K562 (cell line): ENCODE data around the gene CDKN1C. TPM values are rescaled to one million over a fixed set of nuclear protein-coding genes. Genes with fewer than 3 reads are reported as not detected.

Source experiments
- HLTF ChIP-seq: fragments of 450-650 bp; IDR thresholded peaks from 2 replicates; pipeline ENCODE4 v1.6.1; 2016
- KLF10 ChIP-seq: fragments of 250-450 bp; sonication (Bioruptor Pico); IDR thresholded peaks from 2 replicates; pipeline ENCODE4 v1.6.1; 2021; ENCODE audit warnings: matching md5 sums
- LEF1 ChIP-seq: fragments of 450-650 bp; IDR thresholded peaks from 2 replicates; pipeline ENCODE4 v1.6.1; 2016; ENCODE audit warnings: mild to moderate bottlenecking
- MAFG ChIP-seq: fragments of 450-650 bp; conservative IDR thresholded peaks from 2 replicates; pipeline ENCODE4 v1.6.1; 2016; ENCODE audit warnings: missing genetic modification characterization, missing compliant biosample characterization
- POLR2H ChIP-seq: IDR thresholded peaks from 2 replicates; pipeline ENCODE4 v1.6.1; 2016; ENCODE audit warnings: missing genetic modification characterization, low read depth, mild to moderate bottlenecking, control low read depth, missing compliant biosample characterization, moderate library complexity
- ZBTB8A ChIP-seq: fragments of 450-650 bp; IDR thresholded peaks from 2 replicates; pipeline ENCODE4 v1.6.1; 2018; ENCODE audit warnings: mild to moderate bottlenecking, moderate library complexity; ENCODE audit not compliant: partially characterized antibody
- ZNF263 ChIP-seq: sonication (generic); formaldehyde crosslinking; IDR thresholded peaks from 2 replicates; pipeline ENCODE4 v1.8.0; 2022; ENCODE audit warnings: mild to moderate bottlenecking, missing genetic modification reagents, borderline replicate concordance
- ZNF274 ChIP-seq: IDR thresholded peaks from 2 replicates; pipeline ENCODE4 v1.6.1; 2011; ENCODE audit warnings: low read depth, mild to moderate bottlenecking, low read length, moderate library complexity, borderline replicate concordance
- ZNF644 ChIP-seq: fragments of 200-800 bp; sonication (Bioruptor generic); IDR thresholded peaks from 2 replicates; pipeline ENCODE4 v1.6.1; 2016; ENCODE audit warnings: low read depth, missing genetic modification characterization, missing compliant biosample characterization
- polyA plus RNA-seq, 8 experiments: library from polyadenylated mRNA; depleted of rRNA in 4 of 8; stranded (reverse) in 5 of 8; unstranded in 3 of 8; fragments of >200 nt; fragmentation: Nextera tagmentation in 2 of 8; fragmentation: Illumina TruSeq in 1 of 8; extraction: Ambion mirVana in 2 of 8; extraction: Trizol in 1 of 8; gene quantifications; 2 replicates each; pipeline versions ENCODE4 v1.2.1 to v1.2.3, GENCODE V29; 2011 to 2014; ENCODE audit warnings: inconsistent platforms in 1 of 8, missing spikeins in 1 of 8
- total RNA-seq, 7 experiments: library from RNA; depleted of rRNA in 6 of 7; stranded (reverse); fragments of >200 nt in 6 of 7; fragmentation: Illumina TruSeq in 2 of 7; extraction: Trizol in 2 of 7; gene quantifications; 2 replicates each; pipeline versions ENCODE4 v1.2.1 to v1.2.3, GENCODE V29; 2011 to 2021; ENCODE audit warnings: low replicate concordance in 1 of 7
- TF ChIP-seq, protein P1 (sequence below): fragments of 250-450 bp; sonication (Bioruptor Pico); IDR thresholded peaks from 2 replicates; pipeline ENCODE4 v1.8.0; 2022; ENCODE audit warnings: moderate library complexity, mild to moderate bottlenecking, inconsistent platforms
- TF ChIP-seq, protein P2 (sequence below): fragments of 450-650 bp; IDR thresholded peaks from 2 replicates; pipeline ENCODE4 v1.6.1; 2018; ENCODE audit not compliant: partially characterized antibody
- TF ChIP-seq, protein P3 (sequence below): fragments of 250-450 bp; sonication (Bioruptor Pico); IDR thresholded peaks from 2 replicates; pipeline ENCODE4 v1.9.0; 2021; ENCODE audit warnings: mild to moderate bottlenecking, inconsistent platforms
- TF ChIP-seq, protein P4 (sequence below): sonication (generic); formaldehyde crosslinking; IDR thresholded peaks from 2 replicates; pipeline ENCODE4 v1.8.1; 2023; ENCODE audit warnings: missing genetic modification reagents, mild to moderate bottlenecking, borderline replicate concordance
- TF ChIP-seq, protein P5 (sequence below): fragments of 200-800 bp; sonication (Bioruptor generic); IDR thresholded peaks from 2 replicates; pipeline ENCODE4 v1.6.1; 2017; ENCODE audit warnings: missing genetic modification characterization, missing compliant biosample characterization

The CDKN1C gene
- total and polyA plus RNA-seq, 9 of the 15 experiments (the other 6 are each of a cell fraction or from before 2014, with no cell fraction given), result 2.8 to 21.1 (median 9.3) TPM

DNA sequence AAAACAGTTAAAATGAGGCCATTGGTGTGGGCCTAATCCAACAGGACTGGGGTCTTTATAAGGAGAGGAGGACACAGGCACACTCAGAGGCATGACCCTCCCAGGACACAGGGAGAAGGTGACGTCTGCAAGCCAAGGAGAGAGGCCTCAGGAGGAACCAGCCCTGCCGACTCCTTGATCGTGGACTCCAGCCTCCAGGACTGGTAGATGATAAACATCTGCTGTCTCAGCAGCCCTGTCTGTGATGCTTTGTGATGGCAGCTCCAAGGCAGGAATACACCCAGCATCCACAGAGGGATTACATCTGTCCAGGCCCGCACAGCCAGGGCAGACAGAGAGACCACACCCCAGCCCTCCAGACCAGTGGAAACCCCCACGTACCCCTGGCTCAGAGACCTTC lies 18.4 kb downstream of the CDKN1C start (continued):
- 0 out of 2 replicates have a peak, but pooled peaks have one; percentile 19 for TF ChIP-seq MAFG (tag)
- TF ChIP-seq ZNF263 (CRISPR knock-in tag), result no peak
- TF ChIP-seq KLF10 (CRISPR knock-in tag), result no peak
- TF ChIP-seq, protein P1, sequence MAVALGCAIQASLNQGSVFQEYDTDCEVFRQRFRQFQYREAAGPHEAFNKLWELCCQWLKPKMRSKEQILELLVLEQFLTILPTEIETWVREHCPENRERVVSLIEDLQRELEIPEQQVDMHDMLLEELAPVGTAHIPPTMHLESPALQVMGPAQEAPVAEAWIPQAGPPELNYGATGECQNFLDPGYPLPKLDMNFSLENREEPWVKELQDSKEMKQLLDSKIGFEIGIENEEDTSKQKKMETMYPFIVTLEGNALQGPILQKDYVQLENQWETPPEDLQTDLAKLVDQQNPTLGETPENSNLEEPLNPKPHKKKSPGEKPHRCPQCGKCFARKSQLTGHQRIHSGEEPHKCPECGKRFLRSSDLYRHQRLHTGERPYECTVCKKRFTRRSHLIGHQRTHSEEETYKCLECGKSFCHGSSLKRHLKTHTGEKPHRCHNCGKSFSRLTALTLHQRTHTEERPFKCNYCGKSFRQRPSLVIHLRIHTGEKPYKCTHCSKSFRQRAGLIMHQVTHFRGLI, result no peak
- no peak for TF ChIP-seq HLTF
- TF ChIP-seq, protein P2, sequence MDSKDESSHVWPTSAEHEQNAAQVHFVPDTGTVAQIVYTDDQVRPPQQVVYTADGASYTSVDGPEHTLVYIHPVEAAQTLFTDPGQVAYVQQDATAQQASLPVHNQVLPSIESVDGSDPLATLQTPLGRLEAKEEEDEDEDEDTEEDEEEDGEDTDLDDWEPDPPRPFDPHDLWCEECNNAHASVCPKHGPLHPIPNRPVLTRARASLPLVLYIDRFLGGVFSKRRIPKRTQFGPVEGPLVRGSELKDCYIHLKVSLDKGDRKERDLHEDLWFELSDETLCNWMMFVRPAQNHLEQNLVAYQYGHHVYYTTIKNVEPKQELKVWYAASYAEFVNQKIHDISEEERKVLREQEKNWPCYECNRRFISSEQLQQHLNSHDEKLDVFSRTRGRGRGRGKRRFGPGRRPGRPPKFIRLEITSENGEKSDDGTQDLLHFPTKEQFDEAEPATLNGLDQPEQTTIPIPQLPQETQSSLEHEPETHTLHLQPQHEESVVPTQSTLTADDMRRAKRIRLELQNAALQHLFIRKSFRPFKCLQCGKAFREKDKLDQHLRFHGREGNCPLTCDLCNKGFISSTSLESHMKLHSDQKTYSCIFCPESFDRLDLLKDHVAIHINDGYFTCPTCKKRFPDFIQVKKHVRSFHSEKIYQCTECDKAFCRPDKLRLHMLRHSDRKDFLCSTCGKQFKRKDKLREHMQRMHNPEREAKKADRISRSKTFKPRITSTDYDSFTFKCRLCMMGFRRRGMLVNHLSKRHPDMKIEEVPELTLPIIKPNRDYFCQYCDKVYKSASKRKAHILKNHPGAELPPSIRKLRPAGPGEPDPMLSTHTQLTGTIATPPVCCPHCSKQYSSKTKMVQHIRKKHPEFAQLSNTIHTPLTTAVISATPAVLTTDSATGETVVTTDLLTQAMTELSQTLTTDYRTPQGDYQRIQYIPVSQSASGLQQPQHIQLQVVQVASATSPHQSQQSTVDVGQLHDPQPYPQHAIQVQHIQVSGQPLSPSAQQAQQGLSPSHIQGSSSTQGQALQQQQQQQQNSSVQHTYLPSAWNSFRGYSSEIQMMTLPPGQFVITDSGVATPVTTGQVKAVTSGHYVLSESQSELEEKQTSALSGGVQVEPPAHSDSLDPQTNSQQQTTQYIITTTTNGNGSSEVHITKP, result no peak
- TF ChIP-seq ZNF274, result no peak
- TF ChIP-seq POLR2H (tag), result no peak
- TF ChIP-seq, protein P3, sequence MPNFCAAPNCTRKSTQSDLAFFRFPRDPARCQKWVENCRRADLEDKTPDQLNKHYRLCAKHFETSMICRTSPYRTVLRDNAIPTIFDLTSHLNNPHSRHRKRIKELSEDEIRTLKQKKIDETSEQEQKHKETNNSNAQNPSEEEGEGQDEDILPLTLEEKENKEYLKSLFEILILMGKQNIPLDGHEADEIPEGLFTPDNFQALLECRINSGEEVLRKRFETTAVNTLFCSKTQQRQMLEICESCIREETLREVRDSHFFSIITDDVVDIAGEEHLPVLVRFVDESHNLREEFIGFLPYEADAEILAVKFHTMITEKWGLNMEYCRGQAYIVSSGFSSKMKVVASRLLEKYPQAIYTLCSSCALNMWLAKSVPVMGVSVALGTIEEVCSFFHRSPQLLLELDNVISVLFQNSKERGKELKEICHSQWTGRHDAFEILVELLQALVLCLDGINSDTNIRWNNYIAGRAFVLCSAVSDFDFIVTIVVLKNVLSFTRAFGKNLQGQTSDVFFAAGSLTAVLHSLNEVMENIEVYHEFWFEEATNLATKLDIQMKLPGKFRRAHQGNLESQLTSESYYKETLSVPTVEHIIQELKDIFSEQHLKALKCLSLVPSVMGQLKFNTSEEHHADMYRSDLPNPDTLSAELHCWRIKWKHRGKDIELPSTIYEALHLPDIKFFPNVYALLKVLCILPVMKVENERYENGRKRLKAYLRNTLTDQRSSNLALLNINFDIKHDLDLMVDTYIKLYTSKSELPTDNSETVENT (CRISPR knock-in tag), result no peak
- TF ChIP-seq, protein P4, sequence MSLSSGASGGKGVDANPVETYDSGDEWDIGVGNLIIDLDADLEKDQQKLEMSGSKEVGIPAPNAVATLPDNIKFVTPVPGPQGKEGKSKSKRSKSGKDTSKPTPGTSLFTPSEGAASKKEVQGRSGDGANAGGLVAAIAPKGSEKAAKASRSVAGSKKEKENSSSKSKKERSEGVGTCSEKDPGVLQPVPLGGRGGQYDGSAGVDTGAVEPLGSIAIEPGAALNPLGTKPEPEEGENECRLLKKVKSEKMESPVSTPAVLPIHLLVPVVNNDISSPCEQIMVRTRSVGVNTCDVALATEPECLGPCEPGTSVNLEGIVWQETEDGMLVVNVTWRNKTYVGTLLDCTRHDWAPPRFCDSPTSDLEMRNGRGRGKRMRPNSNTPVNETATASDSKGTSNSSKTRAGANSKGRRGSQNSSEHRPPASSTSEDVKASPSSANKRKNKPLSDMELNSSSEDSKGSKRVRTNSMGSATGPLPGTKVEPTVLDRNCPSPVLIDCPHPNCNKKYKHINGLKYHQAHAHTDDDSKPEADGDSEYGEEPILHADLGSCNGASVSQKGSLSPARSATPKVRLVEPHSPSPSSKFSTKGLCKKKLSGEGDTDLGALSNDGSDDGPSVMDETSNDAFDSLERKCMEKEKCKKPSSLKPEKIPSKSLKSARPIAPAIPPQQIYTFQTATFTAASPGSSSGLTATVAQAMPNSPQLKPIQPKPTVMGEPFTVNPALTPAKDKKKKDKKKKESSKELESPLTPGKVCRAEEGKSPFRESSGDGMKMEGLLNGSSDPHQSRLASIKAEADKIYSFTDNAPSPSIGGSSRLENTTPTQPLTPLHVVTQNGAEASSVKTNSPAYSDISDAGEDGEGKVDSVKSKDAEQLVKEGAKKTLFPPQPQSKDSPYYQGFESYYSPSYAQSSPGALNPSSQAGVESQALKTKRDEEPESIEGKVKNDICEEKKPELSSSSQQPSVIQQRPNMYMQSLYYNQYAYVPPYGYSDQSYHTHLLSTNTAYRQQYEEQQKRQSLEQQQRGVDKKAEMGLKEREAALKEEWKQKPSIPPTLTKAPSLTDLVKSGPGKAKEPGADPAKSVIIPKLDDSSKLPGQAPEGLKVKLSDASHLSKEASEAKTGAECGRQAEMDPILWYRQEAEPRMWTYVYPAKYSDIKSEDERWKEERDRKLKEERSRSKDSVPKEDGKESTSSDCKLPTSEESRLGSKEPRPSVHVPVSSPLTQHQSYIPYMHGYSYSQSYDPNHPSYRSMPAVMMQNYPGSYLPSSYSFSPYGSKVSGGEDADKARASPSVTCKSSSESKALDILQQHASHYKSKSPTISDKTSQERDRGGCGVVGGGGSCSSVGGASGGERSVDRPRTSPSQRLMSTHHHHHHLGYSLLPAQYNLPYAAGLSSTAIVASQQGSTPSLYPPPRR, result no peak
- TF ChIP-seq, protein P5, sequence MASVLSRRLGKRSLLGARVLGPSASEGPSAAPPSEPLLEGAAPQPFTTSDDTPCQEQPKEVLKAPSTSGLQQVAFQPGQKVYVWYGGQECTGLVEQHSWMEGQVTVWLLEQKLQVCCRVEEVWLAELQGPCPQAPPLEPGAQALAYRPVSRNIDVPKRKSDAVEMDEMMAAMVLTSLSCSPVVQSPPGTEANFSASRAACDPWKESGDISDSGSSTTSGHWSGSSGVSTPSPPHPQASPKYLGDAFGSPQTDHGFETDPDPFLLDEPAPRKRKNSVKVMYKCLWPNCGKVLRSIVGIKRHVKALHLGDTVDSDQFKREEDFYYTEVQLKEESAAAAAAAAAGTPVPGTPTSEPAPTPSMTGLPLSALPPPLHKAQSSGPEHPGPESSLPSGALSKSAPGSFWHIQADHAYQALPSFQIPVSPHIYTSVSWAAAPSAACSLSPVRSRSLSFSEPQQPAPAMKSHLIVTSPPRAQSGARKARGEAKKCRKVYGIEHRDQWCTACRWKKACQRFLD (CRISPR knock-in tag), result no peak
- TF ChIP-seq ZBTB8A, result no peak
- no peak for TF ChIP-seq ZNF644 (tag)
- no peak for TF ChIP-seq LEF1
